Left ventricle myocardium inferior (tissue), 1 donor: ENCODE data around the gene LPIN3. TPM values are rescaled to one million over a fixed set of nuclear protein-coding genes. Genes with fewer than 3 reads are reported as not detected.

Experiments
- DNase-seq: peaks from one replicate; pipeline ENCODE4 v3.0.0-alpha.2; 2020
- H3K27ac ChIP-seq: fragments of 200-600 bp; replicated peaks from 2 replicates; pipeline ENCODE4 v1.8.0; 2021
- H3K27me3 ChIP-seq: fragments of 200-600 bp; 2 replicates; pipeline ENCODE4 v1.8.0; 2021; ENCODE audit warnings: low read depth
- H3K36me3 ChIP-seq: fragments of 200-600 bp; 2 replicates; pipeline ENCODE4 v1.8.0; 2021
- H3K4me1 ChIP-seq: fragments of 200-600 bp; 2 replicates; pipeline ENCODE4 v1.8.0; 2021
- H3K4me3 ChIP-seq: fragments of 200-600 bp; 2 replicates; pipeline ENCODE4 v1.8.0; 2021; ENCODE audit warnings: mild to moderate bottlenecking, moderate library complexity
- H3K9me3 ChIP-seq: fragments of 200-600 bp; replicated peaks from 2 replicates; pipeline ENCODE4 v1.8.0; 2021
- CTCF ChIP-seq: fragments of 200-600 bp; IDR thresholded peaks from 2 replicates; pipeline ENCODE4 v1.8.0; 2021; ENCODE audit warnings: antibody characterized with exemption, mild to moderate bottlenecking, borderline replicate concordance
- intact Hi-C: fragments of 100-400 bp; cut with micrococcal nuclease; formaldehyde crosslinking; loops from one replicate; pipeline ENCODE4 v1.11.0; 2022
- total RNA-seq: library from RNA; stranded (reverse); fragmentation: NEBNext Ultra II Directional; extraction: Animal tissue kit (Norgen Biotek cat#: 25700); gene quantifications from one replicate; pipeline ENCODE4 v1.2.1, GENCODE V29; 2021
- donor health status: DM: no; HTN: yes; CAD: no; lungs with severe emphysema.

LPIN3 gene
- total RNA-seq, 1 donor from 2014 or later: 19.9 TPM

- DNase-seq: no peak
- H3K4me3 ChIP-seq: no peak overlapping the region
- no peaks in the 10 kb centered on the region for H3K27me3 ChIP-seq
- intact Hi-C loops: no loop called here
- no peaks in the 10 kb centered on the region for H3K9me3 ChIP-seq
- peaks cover 80% of the 10 kb centered on the region for H3K36me3 ChIP-seq
- H3K4me1 ChIP-seq: peaks cover 9% of the 10 kb centered on the region
- TF ChIP-seq CTCF: peak; percentile 19
- H3K27ac ChIP-seq: no peak overlapping the region
These were observed 11.5 kb downstream of the LPIN3 start for GRCh38 chr20:41352106-41352505.

GRCh38 chr20:41352666-41353065 is 12.0 kb downstream of the LPIN3 start:
- Histone ChIP-seq H3K4me1 (peaks cover 9% of the 10 kb centered on the region), H3K27me3 (no peaks in the 10 kb centered on the region), H3K4me3 (no peak overlapping the region), H3K36me3 (peaks cover 80% of the 10 kb centered on the region), H3K27ac (no peak overlapping the region), H3K9me3 (no peaks in the 10 kb centered on the region)
- intact Hi-C loops: no loop called here
- DNase-seq: no peak
- no peak for TF ChIP-seq CTCF

- intact Hi-C loops: no loop called here
- no peak overlapping the region for H3K4me3 ChIP-seq
- peaks cover 79% of the 10 kb centered on the region for H3K36me3 ChIP-seq
- H3K27ac ChIP-seq: no peak overlapping the region
- DNase-seq: no peak
- H3K27me3 ChIP-seq: no peaks in the 10 kb centered on the region
- H3K4me1 ChIP-seq: peaks cover 15% of the 10 kb centered on the region
- no peak for TF ChIP-seq CTCF
- no peaks in the 10 kb centered on the region for H3K9me3 ChIP-seq
These were observed 12.9 kb downstream of the LPIN3 start for GRCh38 chr20:41353530-41353929.

GRCh38 chr20:41355192-41355591 is 14.6 kb downstream of the LPIN3 start:
- peaks cover 62% of the 10 kb centered on the region for H3K36me3 ChIP-seq
- intact Hi-C loops: no loop called here
- no peak for TF ChIP-seq CTCF
- no peak overlapping the region for H3K4me3 ChIP-seq
- no peaks in the 10 kb centered on the region for H3K9me3 ChIP-seq
- no peak overlapping the region for H3K27ac ChIP-seq
- peaks cover 30% of the 10 kb centered on the region for H3K4me1 ChIP-seq
- no peaks in the 10 kb centered on the region for H3K27me3 ChIP-seq
- no peak for DNase-seq

- no peaks in the 10 kb centered on the region for H3K27me3 ChIP-seq
- H3K36me3 ChIP-seq: peaks cover 57% of the 10 kb centered on the region
- H3K4me1 ChIP-seq: peaks cover 35% of the 10 kb centered on the region
- intact Hi-C loops: no loop called here
- H3K27ac ChIP-seq: peak overlapping the region; percentile 27
- no peak for TF ChIP-seq CTCF
- no peaks in the 10 kb centered on the region for H3K9me3 ChIP-seq
- no peak overlapping the region for H3K4me3 ChIP-seq
- DNase-seq: no peak
These were observed 15.1 kb downstream of the LPIN3 start for GRCh38 chr20:41355598-41356203.
